Jurkat, Clone E6-1 (cell line): ENCODE data around the gene GAA.
"Not testable (repeated sequence)": the region's sequence is repeated elsewhere in the genome, so short reads cannot be mapped to it uniquely, and the experiment has no call there.

Experiments used
- DNase-seq: peaks from one replicate; pipeline ENCODE4 v3.0.0-alpha.2; 2011; ENCODE audit warnings: low read depth, low spot score
- H3K4me3 ChIP-seq: 2 replicates; pipeline ENCODE4 v1.5.1; 2011; ENCODE audit warnings: mild to moderate bottlenecking, low read length, control low read depth, moderate library complexity

The GAA gene

DNA sequence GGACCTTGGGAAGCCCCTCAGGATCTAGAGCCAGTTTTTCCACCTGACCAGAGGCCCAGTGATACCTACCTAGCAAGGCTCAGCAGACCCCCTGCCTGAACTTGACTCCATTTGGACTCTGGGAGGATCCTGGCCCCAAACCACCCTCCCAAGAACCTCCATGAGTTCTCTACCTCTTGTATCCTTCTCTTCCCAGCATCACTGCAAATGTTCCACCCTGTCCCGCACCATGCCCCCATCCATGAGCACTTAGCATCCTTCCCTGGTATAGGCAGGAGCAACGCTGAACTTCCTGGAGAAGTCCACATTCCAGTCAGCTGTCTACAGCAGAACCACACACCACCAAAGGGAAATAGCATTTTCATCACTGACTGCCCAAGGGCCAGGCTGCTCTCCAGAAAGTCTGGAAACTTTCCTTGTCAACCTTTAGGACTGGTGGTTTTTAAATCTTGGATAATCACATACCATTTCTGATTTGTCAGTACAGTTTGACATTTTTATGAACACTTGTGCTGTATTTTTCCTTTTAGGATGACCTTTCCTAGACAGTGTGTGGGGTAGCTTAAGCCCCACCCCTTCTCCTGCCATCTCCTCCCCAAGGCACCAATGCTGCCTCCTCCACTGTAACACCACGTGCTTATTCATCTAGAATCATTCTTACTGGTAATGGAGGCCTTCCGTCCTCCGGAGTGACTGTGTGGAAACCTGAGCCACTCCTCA, 31.7 kb downstream of the GAA start:
- DNase-seq = no peak
- no peak overlapping the region for H3K4me3 ChIP-seq

DNA sequence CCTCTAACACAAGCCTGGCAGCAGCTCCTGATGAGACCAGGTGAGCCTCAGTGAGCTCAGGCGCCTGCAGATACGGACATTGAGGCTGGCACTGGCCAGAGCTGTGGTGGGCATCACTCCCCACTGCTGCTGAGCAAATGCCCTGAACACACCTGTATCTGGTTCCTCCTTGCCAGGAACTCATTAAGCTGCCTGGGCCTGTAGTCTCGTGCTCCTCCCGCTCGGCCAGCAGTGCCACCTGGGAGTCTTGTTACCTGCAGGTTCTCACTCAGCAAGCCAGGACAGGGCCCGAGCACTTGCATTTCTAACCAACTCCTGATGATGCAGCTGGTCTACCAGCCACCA, 32.2 kb downstream of the GAA start:
- DNase-seq = no peak
- no peak overlapping the region for H3K4me3 ChIP-seq

- H3K4me3 ChIP-seq = no peak overlapping the region
- no peak for DNase-seq
These were observed 35.8 kb downstream of the GAA start for GRCh38 chr17:80137131-80137530.

DNA sequence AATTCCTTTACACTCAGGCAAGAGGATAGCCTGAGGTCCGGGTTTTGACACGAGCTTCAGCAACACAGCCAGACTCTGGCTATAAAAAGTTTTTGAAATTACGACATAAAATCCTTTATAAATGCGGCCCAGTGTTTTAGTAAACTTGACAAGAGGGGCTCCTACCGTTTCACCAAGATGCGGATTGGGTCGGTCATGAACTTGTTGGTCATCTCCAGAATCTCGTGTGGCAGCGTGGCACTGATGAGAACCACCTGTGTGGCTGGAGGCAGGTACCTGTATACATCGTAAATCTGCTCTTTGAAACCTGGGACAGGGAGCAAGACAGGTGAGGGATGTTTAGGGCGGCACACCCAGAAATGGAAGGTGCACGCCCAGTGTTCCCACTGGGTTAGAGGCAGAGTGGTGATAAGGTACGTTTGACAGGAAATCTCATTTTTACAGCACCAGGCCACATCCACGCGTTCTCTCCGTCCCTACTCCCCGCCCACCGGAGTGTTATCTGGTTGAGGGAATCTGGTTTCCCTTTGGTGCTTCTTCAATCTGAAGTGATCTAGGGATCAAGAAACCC, 37.6 kb downstream of the GAA start:
- DNase-seq = no peak
- H3K4me3 ChIP-seq = no peak overlapping the region

GRCh38 chr17:80141463-80142165, 40.2 kb downstream of the GAA start:
- no peak for DNase-seq

GRCh38 chr17:80142929-80143328, 41.5 kb downstream of the GAA start:
- no peak for DNase-seq

More at GRCh38 chr17:80141463-80142165, 40.2 kb downstream of the GAA start:
- no peak overlapping the region for H3K4me3 ChIP-seq

DNA sequence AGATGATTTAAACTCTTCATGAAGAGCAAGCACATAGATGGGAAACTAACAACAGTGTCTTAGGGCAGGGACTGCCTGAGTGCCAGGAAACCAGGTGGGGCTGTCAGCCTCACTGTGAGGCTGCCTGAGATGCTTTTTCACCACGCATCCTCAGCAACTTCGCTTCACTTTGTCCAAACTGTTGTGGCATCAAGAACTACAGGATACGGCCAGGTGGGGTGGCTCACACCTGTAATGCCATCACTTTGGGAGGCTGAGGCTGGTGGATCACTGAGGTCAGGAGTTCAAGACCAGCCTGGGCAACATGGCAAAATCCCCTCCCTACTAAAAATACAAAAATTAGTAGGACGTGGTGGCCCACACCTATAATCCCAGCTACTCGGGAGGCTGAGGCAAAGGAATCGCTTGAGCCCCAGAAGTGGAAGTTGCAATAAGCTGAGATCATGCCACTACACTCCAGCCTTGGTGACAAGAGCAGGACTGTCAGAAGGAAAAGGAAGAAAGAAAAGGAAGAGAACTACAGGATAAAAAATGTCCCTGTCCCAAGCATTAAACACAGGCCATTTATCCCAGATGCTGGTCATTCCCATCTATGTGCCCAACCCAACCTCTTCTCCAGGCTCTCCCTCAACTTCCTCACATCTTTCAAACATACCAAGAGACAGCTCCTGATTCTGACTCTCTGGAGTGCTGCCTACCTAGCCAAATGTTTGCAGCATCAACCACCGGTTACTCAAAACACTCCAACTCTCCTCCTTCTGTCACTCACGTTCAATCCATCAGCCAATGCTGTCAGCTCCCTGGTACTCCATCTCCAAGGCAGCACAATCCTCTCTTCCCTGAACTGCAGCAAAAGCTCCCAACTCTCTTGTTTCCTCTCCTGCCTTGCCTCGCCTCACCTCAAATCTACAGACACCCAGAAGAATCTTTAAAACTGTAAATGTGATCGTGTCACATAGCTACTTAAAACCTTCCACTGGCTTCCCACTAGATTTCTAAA, 44.0 kb downstream of the GAA start:
- peak overlapping the region; percentile 87 for H3K4me3 ChIP-seq
- no peak for DNase-seq

More at GRCh38 chr17:80142929-80143328, 41.5 kb downstream of the GAA start:
- H3K4me3 ChIP-seq = no peak overlapping the region

DNA sequence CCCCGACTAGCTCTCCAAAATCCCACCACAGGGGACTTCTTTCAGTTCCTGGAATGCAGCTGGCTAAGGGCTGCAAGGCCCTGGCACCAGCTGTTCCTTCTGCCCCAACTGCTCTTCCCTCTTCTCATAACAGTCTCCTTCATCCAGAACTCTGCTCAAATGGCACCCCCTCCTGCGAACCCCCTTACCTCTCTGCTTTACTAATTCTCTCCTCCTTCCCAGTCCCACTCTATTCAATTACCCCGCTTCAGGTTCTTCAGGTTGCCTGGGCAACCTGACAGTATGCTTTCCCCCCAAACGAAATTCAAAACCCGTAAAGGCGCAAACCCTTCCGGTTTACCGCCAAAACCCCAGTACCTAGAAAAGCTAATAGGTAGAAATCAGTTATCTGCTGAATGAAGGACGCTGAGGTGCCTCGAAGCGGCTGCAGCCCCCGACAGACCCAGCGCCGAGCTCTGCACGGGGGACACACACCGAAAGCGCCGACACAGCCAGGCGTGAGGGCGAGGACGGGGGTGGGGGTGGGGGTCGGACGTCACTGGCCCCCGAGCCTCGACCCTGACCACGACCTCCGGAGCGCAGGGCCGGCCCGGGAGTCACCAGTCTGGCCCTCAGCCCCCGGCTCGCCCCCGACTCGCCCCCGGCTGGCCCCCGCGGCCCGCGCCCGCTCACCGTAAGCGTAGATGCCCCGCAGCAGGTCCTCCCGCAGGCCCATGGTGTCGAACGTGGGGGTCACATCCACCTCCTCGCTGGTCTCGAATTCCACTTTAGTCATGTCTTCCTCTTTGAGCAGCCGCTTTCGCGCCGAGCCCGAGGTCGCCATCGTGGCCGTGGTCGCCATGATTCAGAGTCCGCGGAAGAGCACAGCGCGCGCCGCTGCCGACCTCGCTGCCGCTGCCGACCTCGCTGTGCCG, 45.0 kb downstream of the GAA start:
- no peak for DNase-seq
- peak overlapping the region; percentile 87 for H3K4me3 ChIP-seq

DNA sequence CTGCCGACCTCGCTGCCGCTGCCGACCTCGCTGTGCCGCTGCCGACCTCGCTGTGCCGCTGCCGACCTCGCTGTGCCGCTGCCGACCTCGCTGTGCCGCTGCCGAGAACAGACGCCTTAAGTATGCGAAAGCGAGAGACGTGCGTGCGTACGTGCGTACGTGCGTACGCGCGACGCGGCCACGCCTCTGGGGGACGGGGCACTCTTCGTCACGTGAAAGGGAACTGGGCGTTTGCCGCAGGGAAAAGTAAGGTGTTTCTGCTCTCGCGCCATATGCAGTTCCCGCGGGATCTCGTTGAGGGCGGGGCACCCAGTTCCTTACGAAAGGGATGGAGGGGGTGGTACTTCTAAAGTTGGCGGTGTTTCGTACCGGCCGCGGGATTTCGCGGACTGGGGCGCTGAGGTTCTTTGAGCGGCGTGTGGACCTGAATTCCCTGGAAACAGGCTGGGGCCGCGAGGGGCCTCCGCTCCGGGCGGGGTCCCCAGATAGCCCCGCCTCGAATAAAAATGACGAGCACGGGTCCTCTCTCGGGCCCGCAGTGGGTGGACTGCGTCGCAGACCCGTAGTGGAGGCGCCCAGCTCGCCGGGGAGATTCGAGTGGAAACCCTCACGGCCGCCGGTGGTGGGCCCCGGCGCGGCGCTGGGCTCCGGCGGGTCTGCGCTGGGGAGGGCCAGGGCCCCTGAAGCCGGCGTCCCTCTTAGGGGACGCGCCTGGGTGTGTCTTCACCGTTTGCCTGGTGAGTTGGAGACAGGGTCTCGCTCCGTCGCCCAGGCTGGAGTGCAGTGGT, 45.8 kb downstream of the GAA start, which contains the start of gene EIF4A3:
Gene EIF4A3 (minus strand): TSS at position 94 of the 788 bp plus-strand sequence. CDS start 167 bp downstream, outside the sequence.
- H3K4me3 ChIP-seq = peak within 1 kb of the TSS; percentile 87

DNA sequence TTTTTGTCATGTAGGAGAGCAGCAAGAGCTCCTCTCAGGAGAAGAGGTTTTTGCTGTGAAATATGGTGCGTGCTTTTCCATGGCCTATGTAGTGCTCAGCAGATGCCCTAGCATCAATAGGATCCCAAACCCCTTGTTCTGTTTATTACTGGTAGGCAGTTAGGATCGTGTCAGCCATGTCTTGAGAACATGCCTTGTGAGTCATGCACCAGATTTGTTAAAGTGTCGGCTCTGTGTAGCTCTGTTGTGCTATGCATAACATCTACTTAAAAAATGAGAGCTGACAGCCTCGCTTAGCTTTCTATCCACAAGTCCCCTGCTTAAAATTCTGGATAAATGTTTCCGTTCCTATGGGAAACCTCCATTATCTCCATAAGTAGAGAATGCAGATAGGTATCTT, 50.0 kb downstream of the GAA start:
- DNase-seq = no peak
- H3K4me3 ChIP-seq = no peak overlapping the region

More for the DNA sequence above, 45.8 kb downstream of the GAA start, which contains the start of gene EIF4A3:
- peak; percentile 99 for DNase-seq

GRCh38 chr17:80152081-80152702, 50.8 kb downstream of the GAA start:
- peak; percentile 70 for DNase-seq
- no peak overlapping the region for H3K4me3 ChIP-seq

DNA sequence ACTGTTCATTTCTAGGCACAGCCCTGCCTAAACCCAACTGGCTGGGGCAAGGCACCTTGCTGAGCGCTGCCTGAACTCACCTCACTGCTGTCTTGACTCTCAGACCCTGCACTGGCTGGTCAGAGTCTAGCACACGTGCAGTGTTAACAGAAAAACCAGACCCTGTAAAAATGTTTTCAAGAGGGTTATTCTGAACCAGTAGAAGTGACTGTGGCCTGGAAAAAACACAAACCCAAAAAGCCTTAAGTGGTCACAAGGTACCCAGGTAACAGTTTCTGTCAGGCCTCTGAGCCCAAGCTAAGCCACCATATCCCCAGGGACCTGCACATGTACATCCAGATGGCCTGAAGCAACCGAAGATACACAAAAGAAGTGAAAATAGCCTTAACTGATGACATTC, 51.6 kb downstream of the GAA start:
- no peak for DNase-seq

GRCh38 chr17:80154166-80154565, 52.8 kb downstream of the GAA start:
- DNase-seq = no peak
- H3K4me3 ChIP-seq = no peak overlapping the region

More for the DNA sequence above, 51.6 kb downstream of the GAA start:
- no peak overlapping the region for H3K4me3 ChIP-seq

GRCh38 chr17:80155600-80155999, 54.2 kb downstream of the GAA start:
- not testable (repeated sequence) for DNase-seq, H3K4me3 ChIP-seq

DNA sequence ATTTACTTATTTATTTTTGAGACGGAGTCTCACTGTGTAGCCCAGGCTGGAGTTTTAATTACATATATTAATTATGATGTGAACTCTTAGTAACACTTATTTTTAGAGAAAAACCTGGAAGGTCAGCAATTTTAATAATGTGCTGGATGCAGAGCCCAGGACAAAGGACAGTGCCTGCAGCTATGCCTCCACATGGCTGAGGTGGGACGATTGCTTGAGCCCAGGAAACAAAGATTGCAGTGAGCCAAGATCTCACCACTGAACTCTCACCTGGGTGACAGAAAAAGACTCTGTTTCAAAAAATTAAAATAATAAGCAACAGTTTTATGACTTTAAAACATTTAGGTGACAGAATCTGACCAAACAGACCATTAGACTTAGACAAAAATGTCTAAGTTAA, 57.5 kb downstream of the GAA start:
- DNase-seq = no peak
- no peak overlapping the region for H3K4me3 ChIP-seq

GRCh38 chr17:80160536-80160935, 59.2 kb downstream of the GAA start:
- no peak overlapping the region for H3K4me3 ChIP-seq
- DNase-seq = no peak

GRCh38 chr17:80163336-80163735, 62.0 kb downstream of the GAA start:
- H3K4me3 ChIP-seq = no peak overlapping the region
- DNase-seq = no peak
